ENCODE data around the gene KIF26A.
"Not testable (repeated sequence)": the region's sequence is repeated elsewhere in the genome, so short reads cannot be mapped to it uniquely, and the experiment has no call there.

The KIF26A gene

DNA sequence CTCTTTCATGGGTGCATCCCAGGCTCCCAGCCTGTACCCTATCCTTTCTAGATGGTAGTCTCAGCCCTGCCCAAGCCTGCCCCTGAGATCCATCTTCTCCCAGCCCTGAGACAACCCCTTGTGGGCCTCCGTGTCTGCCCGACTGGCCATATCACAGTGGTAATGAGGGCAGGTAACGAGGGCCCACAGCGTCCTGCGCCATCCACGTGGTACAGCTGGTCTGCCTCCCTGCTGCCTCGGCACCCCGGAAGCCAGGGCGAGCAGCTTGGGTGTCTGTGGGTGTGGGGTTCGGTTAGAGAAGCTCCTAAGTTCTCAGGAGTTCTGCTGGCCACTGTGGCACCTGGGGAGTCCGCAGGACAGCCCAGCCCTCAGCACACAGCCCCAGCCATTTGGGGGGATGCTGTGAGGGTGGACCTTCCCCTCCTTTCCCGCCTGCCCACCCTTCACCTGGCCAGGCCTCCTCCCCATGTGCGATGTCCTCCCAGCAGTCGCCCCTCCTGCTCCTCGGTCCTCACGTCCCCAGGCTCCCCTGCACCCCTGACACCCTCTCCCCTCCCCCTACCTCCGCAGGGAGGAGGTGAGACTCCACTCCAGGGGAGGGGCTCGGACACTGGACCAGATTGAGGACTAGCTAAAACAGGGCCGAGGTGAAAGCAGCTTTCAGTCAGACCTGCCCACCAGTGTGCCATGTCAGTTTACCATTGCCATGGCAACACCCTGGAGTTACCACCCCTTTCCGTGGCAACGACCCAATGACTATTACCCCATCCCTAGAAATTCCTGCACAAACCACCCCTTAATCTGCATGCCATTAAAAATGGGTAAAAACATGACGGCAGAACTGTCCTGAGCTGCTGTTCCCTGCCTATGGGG, 69.0 kb downstream of the KIF26A start:
- H3K4me3 ChIP-seq (ENCODE audit: low read depth, low read length): no peak overlapping the region
- TF ChIP-seq, protein P1, sequence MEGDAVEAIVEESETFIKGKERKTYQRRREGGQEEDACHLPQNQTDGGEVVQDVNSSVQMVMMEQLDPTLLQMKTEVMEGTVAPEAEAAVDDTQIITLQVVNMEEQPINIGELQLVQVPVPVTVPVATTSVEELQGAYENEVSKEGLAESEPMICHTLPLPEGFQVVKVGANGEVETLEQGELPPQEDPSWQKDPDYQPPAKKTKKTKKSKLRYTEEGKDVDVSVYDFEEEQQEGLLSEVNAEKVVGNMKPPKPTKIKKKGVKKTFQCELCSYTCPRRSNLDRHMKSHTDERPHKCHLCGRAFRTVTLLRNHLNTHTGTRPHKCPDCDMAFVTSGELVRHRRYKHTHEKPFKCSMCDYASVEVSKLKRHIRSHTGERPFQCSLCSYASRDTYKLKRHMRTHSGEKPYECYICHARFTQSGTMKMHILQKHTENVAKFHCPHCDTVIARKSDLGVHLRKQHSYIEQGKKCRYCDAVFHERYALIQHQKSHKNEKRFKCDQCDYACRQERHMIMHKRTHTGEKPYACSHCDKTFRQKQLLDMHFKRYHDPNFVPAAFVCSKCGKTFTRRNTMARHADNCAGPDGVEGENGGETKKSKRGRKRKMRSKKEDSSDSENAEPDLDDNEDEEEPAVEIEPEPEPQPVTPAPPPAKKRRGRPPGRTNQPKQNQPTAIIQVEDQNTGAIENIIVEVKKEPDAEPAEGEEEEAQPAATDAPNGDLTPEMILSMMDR (conservative IDR thresholded peaks at IDR 0.05; ENCODE audit: low read depth, low read length): no peak
- DNase-seq (ENCODE audit: low read depth): no peak

DNA sequence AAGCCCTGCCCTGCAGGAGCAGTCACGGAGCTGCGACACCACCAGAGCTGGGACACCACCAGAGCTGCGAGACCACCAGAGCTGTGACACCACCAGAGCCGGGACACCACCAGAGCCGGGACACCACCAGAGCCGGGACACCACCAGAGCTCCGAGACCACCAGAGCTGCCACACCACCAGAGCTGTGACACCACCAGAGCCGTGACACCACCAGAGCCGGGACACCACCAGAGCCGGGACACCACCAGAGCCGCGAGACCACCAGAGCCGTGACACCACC, 69.6 kb downstream of the KIF26A start:
- DNase-seq (ENCODE audit: low read depth); H3K4me3 ChIP-seq (ENCODE audit: low read depth, low read length): not testable (repeated sequence)

DNA sequence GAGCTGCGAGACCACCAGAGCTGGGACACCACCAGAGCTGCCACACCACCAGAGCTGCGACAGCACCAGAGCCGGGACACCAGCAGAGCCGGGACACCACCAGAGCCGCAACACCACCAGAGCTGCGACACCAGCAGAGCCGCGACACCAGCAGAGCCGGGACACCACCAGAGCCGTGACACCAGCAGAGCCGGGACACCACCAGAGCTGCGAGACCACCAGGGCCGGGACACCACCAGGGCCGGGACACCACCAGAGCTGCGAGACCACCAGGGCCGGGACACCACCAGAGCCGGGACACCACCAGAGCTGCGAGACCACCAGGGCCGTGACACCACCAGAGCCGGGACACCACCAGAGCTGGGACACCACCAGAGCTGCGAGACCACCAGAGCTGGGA, 69.9 kb downstream of the KIF26A start:
- H3K4me3 ChIP-seq (ENCODE audit: low read depth, low read length); DNase-seq (ENCODE audit: low read depth): not testable (repeated sequence)

DNA sequence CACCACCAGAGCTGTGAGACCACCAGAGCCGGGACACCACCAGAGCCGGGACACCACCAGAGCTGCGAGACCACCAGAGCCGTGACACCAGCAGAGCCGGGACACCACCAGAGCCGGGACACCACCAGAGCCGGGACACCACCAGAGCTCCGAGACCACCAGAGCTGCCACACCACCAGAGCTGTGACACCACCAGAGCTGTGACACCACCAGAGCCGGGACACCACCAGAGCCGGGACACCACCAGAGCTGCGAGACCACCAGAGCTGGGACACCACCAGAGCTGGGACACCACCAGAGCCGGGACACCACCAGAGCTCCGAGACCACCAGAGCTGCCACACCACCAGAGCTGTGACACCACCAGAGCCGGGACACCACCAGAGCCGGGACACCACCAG, 70.7 kb downstream of the KIF26A start:
- not testable (repeated sequence) for H3K4me3 ChIP-seq (ENCODE audit: low read depth, low read length); DNase-seq (ENCODE audit: low read depth)

DNA sequence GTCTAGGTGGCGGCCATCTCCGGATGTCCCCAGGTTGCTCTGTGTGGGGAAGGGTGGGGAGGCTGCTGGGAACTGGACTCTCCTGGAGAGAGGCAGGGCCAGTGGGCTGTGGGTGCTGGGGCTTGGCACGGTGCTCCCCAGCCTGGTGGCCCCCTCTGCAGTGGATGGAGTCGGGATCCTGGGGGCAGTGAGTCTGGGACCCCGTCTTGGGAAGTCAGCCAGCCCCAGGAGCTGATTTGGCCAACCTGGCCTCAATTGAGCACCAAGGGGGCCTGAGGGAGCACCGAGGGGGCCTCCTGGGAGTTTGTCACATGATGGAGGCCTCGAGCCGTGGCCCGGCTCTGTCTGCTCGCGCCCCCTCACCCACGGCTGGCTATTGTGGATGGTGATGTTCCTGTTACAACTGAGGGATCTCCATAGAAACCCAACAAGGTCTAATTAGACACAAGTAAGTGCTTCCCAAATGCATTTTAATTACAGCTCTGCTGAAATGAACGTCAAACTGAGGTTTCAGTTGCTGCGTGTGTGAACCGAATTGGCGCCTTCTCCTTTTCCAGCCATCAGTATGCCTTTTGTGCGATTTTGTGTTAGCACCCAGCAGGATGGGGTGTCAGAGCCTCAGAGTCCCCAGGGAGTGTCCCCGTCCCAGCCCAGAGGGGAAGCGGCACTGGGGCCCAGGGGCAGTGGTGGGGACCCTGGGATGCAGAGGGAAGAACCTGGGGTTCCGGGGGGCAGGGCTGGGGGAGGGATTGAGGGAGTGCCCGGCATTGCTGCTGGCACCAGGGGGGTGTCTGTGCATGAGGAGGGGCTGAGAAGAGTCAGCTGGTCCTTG, 71.8 kb downstream of the KIF26A start:
- H3K4me3 ChIP-seq (ENCODE audit: low read depth, low read length): no peak overlapping the region
- DNase-seq (ENCODE audit: low read depth): no peak
- TF ChIP-seq, protein P1 (conservative IDR thresholded peaks at IDR 0.05; ENCODE audit: low read depth, low read length): no peak

DNA sequence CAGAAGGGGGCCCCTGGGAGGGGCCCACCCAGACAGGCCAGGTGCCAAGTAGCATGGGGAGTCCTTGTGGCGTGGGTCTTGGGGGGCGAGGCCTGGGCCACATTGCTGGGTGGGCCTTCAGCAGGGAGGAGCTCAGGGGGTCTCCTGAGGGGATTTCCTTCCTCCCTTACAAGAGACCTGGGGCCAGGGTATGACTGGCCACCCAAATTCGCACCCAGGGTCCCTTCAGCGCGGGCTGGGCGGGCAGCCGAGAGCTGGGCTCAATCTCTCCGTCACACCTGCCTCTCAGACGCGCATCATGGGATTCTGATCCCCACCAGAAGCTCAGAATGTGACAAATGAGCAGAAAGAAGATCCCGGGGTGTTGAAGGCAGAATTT, 72.4 kb downstream of the KIF26A start:
- no peak for DNase-seq (ENCODE audit: low read depth)
- TF ChIP-seq, protein P1 (conservative IDR thresholded peaks at IDR 0.05; ENCODE audit: low read depth, low read length): no peak
- no peak overlapping the region for H3K4me3 ChIP-seq (ENCODE audit: low read depth, low read length)

DNA sequence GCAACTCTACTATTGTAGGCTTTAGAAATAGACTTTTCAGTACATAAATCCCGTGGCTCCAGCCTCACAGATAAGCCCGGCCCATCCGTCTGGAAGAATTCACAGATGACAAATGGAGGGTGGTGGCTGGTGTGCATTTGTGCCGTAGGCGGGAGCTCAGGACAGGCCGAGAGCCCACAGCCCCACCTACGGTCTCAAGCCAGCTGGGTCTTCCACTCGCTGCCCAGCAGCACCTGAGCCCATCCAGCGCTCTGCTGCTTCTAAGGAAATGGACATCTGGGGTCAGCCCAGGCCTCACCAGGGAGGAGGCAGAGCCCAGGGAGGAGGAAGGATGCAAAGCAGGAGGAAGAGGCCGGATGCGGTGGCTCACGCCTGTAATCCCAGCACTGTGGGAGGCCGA, 72.8 kb downstream of the KIF26A start:
- no peak for DNase-seq (ENCODE audit: low read depth)
- TF ChIP-seq, protein P1 (conservative IDR thresholded peaks at IDR 0.05; ENCODE audit: low read depth, low read length): no peak
- H3K4me3 ChIP-seq (ENCODE audit: low read depth, low read length): no peak overlapping the region

DNA sequence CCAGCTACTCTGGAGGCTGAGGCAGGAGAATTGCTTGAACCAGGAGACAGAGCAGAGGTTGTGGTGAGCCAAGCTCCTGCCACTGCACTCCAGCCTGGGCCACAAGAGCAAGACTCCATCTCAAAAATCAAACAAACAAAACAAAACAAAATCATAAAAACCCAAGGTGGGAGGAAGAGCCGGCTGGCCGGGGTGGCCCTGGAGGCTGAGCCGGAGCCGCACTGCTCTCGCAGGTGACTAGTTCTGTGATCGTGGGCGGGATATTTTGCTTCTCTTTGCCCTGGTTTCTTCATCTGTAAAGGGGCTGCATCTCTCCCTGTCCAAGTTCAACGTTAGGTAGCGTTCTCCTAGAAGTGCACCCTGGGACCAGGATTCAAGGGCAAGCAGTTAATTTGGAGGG, 73.4 kb downstream of the KIF26A start:
- no peak for DNase-seq (ENCODE audit: low read depth)
- H3K4me3 ChIP-seq (ENCODE audit: low read depth, low read length): no peak overlapping the region
- TF ChIP-seq, protein P1 (conservative IDR thresholded peaks at IDR 0.05; ENCODE audit: low read depth, low read length): no peak

Measured in choroid plexus epithelial cell (primary cell).